ENCODE data around the gene LRP1B.

The LRP1B gene

DNA sequence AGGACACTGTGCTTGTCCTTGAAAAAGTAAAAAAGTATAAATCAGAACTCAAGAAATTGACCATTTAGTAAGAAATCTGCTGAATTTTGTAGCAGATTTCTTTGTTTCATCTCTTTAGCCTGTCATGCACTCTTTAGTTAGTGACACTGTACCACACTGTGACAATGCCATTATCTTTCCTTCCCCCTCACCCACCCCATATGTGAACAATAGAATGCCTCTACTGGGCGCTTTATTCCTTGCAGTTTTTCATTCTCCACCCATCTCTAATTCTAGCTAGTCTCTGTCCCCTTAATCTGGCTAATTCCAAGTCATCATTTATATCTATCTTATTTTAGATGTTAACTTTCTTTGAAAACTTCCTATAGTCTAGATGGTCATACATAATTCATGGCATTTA, 241.0 kb downstream of the LRP1B start:
- Histone ChIP-seq H3K9ac (ENCODE audit: low read depth, low read length) (no peak overlapping the region), H3K27ac (ENCODE audit: low read length) (no peak overlapping the region), H3K79me2 (ENCODE audit: insufficient read depth, low read length) (no peaks in the 10 kb centered on the region), H3K4me3 (ENCODE audit: low read depth in 1 of 2, low read length in 2 of 2) (no peak overlapping the region), H3K27me3 (ENCODE audit: insufficient read depth, low read length, poor library complexity) (no peaks in the 10 kb centered on the region), H4K20me1 (ENCODE audit: insufficient read depth, low read length) (no peaks in the 10 kb centered on the region), H3K4me1 (ENCODE audit: insufficient read depth, low read length) (no peaks in the 10 kb centered on the region), H2AFZ (ENCODE audit: low read depth, low read length) (no peak overlapping the region), H3K36me3 (ENCODE audit: insufficient read depth, low read length) (no peaks in the 10 kb centered on the region), H3K9me3 (ENCODE audit: insufficient read depth, low read length, severe bottlenecking) (no peaks in the 10 kb centered on the region), H3K4me2 (ENCODE audit: insufficient read depth, low read length) (no peak overlapping the region)
- DNase-seq (no peak), ATAC-seq (ENCODE audit: insufficient read depth, low read depth) (no peak)
- TF ChIP-seq EZH2 (IDR thresholded peaks at IDR 0.05; ENCODE audit: borderline replicate concordance, low read depth, low read length, severe bottlenecking) (no peak), CTCF (IDR thresholded peaks at IDR 0.05; ENCODE audit: borderline replicate concordance, extremely low read depth, low read length, poor library complexity, severe bottlenecking) (no peak)

DNA sequence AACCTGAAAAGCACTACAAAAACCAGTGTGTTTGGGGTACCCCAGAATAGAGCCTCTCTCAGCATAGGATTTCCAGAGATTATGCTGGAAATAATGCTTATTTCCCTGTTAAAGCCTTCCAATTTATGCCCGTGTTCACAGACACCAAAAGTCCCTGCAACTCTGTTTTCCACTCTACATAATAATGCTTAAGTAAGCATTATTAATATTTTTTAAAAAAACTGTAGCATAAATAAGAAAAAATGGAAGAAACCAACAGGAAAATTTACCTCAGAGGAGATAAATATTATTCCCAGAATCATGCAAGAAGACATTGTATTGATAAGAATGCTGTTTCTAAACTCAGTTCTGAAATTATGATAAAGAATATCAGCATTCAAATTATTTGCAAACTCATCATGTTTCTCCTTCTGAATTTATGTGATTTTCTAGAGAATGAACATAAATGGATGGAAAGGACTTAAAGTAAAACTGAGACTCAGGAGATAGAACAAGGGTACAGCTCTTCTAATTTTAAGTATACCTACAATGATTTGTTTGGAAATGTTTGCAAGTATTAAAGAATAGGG, 241.7 kb downstream of the LRP1B start:
- no peaks in the 10 kb centered on the region for H4K20me1 ChIP-seq (ENCODE audit: insufficient read depth, low read length)
- no peak overlapping the region for H2AFZ ChIP-seq (ENCODE audit: low read depth, low read length)
- H3K27me3 ChIP-seq (ENCODE audit: insufficient read depth, low read length, poor library complexity), result no peaks in the 10 kb centered on the region
- no peaks in the 10 kb centered on the region for H3K9me3 ChIP-seq (ENCODE audit: insufficient read depth, low read length, severe bottlenecking)
- TF ChIP-seq EZH2 (IDR thresholded peaks at IDR 0.05; ENCODE audit: borderline replicate concordance, low read depth, low read length, severe bottlenecking) (no peak), CTCF (IDR thresholded peaks at IDR 0.05; ENCODE audit: borderline replicate concordance, extremely low read depth, low read length, poor library complexity, severe bottlenecking) (no peak)
- H3K27ac ChIP-seq (ENCODE audit: low read length), result no peak overlapping the region
- H3K9ac ChIP-seq (ENCODE audit: low read depth, low read length), result no peak overlapping the region
- H3K4me2 ChIP-seq (ENCODE audit: insufficient read depth, low read length), result no peak overlapping the region
- H3K79me2 ChIP-seq (ENCODE audit: insufficient read depth, low read length), result no peaks in the 10 kb centered on the region
- H3K36me3 ChIP-seq (ENCODE audit: insufficient read depth, low read length), result no peaks in the 10 kb centered on the region
- no peaks in the 10 kb centered on the region for H3K4me1 ChIP-seq (ENCODE audit: insufficient read depth, low read length)
- ATAC-seq (ENCODE audit: insufficient read depth, low read depth) (no peak), DNase-seq (no peak)
- no peak overlapping the region for H3K4me3 ChIP-seq (ENCODE audit: low read depth in 1 of 2, low read length in 2 of 2)

DNA sequence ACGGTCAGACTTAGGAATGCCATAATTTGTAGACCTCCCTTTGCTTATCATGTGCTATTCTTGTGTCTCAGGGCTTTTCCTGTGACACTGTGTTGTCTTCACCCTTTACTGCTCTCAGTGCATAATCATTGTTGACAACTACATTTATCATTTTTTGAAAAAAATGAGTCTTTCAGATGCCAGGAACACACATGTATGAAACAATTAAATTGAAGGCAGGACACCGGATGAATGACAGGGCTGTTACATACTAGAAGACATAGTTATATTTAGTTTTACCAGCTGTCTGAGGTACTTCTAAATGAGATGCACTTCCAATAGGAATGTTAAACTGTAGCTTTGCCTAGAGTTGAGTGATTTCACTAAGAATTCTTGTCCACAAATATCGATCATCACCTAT, 243.5 kb downstream of the LRP1B start:
- TF ChIP-seq EZH2 (IDR thresholded peaks at IDR 0.05; ENCODE audit: borderline replicate concordance, low read depth, low read length, severe bottlenecking), result no peak
- no peak for TF ChIP-seq CTCF (IDR thresholded peaks at IDR 0.05; ENCODE audit: borderline replicate concordance, extremely low read depth, low read length, poor library complexity, severe bottlenecking)
- Histone ChIP-seq H3K4me2 (ENCODE audit: insufficient read depth, low read length) (no peak overlapping the region), H3K4me1 (ENCODE audit: insufficient read depth, low read length) (no peaks in the 10 kb centered on the region), H3K9me3 (ENCODE audit: insufficient read depth, low read length, severe bottlenecking) (no peaks in the 10 kb centered on the region), H4K20me1 (ENCODE audit: insufficient read depth, low read length) (no peaks in the 10 kb centered on the region), H3K9ac (ENCODE audit: low read depth, low read length) (no peak overlapping the region), H3K79me2 (ENCODE audit: insufficient read depth, low read length) (no peaks in the 10 kb centered on the region), H3K4me3 (ENCODE audit: low read depth in 1 of 2, low read length in 2 of 2) (no peak overlapping the region), H3K27ac (ENCODE audit: low read length) (no peak overlapping the region), H3K36me3 (ENCODE audit: insufficient read depth, low read length) (no peaks in the 10 kb centered on the region), H3K27me3 (ENCODE audit: insufficient read depth, low read length, poor library complexity) (no peaks in the 10 kb centered on the region), H2AFZ (ENCODE audit: low read depth, low read length) (no peak overlapping the region)
- DNase-seq (no peak), ATAC-seq (ENCODE audit: insufficient read depth, low read depth) (no peak)

DNA sequence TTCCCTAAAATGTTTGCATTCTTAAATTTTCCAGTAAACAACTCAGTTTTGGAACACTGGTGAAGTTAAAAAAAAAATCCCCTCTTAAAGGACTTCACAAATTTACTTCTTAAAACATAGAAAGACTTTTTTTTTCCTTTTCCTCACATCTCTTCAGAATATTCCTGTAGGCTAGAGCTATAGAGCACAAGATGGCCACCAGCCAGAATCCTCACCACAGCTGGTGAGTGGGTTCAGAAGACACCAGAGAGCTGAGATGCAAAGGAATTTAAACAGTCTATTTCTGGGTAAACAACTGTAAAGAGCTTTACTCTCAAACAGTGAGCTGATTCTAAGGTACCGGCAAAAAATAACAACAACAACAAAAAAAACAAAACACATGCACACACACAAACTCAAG, 252.8 kb downstream of the LRP1B start:
- H3K9me3 ChIP-seq (ENCODE audit: insufficient read depth, low read length, severe bottlenecking), result no peaks in the 10 kb centered on the region
- no peak for ATAC-seq (ENCODE audit: insufficient read depth, low read depth)
- no peak overlapping the region for H2AFZ ChIP-seq (ENCODE audit: low read depth, low read length)
- no peaks in the 10 kb centered on the region for H4K20me1 ChIP-seq (ENCODE audit: insufficient read depth, low read length)
- TF ChIP-seq EZH2 (IDR thresholded peaks at IDR 0.05; ENCODE audit: borderline replicate concordance, low read depth, low read length, severe bottlenecking) (no peak), CTCF (IDR thresholded peaks at IDR 0.05; ENCODE audit: borderline replicate concordance, extremely low read depth, low read length, poor library complexity, severe bottlenecking) (no peak)
- H3K36me3 ChIP-seq (ENCODE audit: insufficient read depth, low read length), result no peaks in the 10 kb centered on the region
- H3K4me3 ChIP-seq (ENCODE audit: low read depth in 1 of 2, low read length in 2 of 2), result no peak overlapping the region
- no peak for DNase-seq
- H3K4me2 ChIP-seq (ENCODE audit: insufficient read depth, low read length), result no peak overlapping the region
- no peaks in the 10 kb centered on the region for H3K27me3 ChIP-seq (ENCODE audit: insufficient read depth, low read length, poor library complexity)
- H3K9ac ChIP-seq (ENCODE audit: low read depth, low read length), result no peak overlapping the region
- H3K27ac ChIP-seq (ENCODE audit: low read length), result no peak overlapping the region
- no peaks in the 10 kb centered on the region for H3K4me1 ChIP-seq (ENCODE audit: insufficient read depth, low read length)
- no peaks in the 10 kb centered on the region for H3K79me2 ChIP-seq (ENCODE audit: insufficient read depth, low read length)

Data from DND-41 (cell line).